GM12801 (cell line): Measurements from ENCODE around the gene HPSE2.

Experiments
- CTCF ChIP-seq: IDR thresholded peaks from one replicate; pipeline ENCODE4 v1.5.1; 2011; ENCODE audit warnings: control low read depth; ENCODE audit not compliant: insufficient read length; ENCODE audit errors: extremely low read depth

HPSE2 gene

GRCh38 chr10:98667081-98667480, 568.6 kb downstream of the HPSE2 start:
- TF ChIP-seq CTCF: no peak

DNA sequence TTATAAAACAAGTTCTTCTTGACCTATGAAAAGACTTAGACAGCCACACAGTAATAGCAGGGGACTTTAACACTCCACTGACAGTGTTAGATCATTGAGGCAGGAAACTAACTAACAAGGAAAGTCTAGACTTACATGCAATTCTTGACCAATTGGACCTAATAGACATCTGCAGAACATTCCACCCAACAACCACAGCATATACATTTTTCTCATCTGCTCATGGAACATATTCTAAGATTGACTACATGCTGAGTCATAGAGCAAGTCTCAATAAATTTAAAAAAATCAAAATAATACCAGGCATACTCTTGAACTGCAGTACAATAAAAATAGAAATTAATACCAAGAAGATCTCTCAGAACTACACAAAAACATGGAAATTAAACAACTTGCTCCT, 569.4 kb downstream of the HPSE2 start:
- TF ChIP-seq CTCF: no peak

DNA sequence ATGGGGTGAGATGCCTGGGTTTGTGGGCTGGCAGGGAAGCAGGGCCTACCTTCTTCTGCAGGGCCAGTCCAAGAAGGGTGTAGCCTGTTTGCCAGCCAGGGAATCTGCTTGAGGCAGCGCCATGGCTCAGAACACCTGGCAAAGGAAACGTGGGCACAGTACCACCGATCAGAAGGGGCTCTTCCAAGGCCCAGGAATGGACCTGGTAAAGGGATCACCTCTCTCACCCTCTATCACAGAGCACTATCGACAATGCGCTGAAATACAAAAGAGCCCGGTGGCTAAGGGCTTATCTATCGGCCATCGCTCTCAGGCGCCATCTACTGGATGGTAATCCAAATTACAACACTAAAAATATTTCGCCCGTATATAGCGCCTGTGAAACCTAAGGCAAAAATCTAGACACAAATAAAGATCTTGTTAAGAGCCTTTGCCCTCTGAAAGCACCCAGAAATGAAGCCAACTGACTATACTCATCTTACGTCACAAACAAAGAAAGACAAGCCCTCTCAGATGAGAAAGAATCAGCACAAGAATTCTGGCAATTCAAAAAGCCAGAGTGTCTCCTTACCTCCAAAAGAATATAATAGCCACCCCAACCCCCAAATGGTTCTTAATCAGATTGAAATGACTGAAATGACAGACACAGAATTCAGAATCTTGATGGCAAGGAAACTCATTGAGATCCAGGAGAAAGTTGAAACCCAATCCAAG, 571.2 kb downstream of the HPSE2 start:
- TF ChIP-seq CTCF: no peak

DNA sequence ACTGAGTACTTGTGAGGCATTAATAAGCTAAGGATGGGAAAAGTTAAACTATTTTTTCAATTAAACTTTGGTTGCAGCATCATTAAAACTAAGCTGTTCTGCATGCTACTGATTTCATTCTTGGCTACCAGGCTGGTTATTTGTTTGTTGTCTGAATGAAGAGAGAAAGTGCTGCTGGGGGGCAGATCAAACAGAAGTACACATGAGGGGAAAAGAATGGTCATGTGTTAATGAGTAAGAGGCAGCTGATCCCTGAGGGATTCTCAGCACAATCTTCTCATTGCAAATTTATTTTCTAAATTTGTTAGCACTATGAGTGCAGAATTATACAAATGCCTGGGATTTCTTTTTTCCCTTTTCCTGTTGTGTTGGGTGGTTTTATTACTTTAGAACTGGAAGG, 575.7 kb downstream of the HPSE2 start:
- TF ChIP-seq CTCF: no peak

DNA sequence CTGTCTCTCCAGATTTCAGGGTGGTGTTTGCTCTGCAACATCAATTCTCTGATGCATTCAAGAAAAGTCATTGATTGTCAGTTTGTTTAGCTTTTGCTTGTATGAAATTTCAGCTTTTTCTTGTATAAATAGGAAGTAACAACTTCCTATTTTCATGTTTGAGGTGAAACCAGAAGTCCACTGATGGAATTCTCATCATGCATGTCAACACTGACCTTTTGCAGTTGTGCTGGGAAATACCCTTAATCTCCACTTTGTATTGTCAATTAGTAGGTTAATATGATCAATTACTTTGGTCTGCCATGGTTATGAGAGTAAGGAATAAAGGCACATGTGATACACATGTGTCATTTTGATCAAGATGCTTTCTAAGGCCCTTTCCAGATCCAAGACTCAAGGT, 580.2 kb downstream of the HPSE2 start:
- no peak for TF ChIP-seq CTCF

DNA sequence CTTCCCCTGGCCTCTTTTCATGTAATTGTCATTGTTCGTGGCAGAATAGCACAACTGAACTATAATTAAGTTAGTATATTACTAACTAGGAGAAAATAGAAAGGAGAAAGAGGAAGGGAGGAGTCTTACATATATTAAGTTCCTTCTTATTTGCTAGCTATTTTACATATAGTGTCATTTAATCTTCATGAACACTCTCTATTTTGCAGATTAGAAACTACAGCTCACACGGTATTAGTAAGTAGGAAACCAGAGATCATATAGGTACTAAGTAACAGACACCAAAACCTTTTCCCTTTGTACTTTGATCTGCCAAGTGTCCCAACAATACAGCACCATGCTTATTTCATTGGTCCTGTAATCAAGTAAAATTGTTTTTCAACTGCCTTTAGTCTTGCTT, 586.5 kb downstream of the HPSE2 start:
- TF ChIP-seq CTCF: no peak

- no peak for TF ChIP-seq CTCF
Measured at GRCh38 chr10:98646998-98647917, 588.4 kb downstream of the HPSE2 start.
